ENCODE measurements around the gene CPVL.

CPVL gene

GRCh38 chr7:28980451-28981160, 165.7 kb downstream of the CPVL start:
- in situ Hi-C loops (cut with MboI; ENCODE audit: low sequenced_read_pairs): no loop called here

GRCh38 chr7:28979776-28980175, 166.6 kb downstream of the CPVL start:
- in situ Hi-C loops (cut with MboI; ENCODE audit: low sequenced_read_pairs): no loop called here

- in situ Hi-C loops (cut with MboI; ENCODE audit: low sequenced_read_pairs): no loop called here
Measured at GRCh38 chr7:28977881-28978280, 168.5 kb downstream of the CPVL start.

GRCh38 chr7:28976022-28976421, 170.3 kb downstream of the CPVL start:
- in situ Hi-C loops (cut with MboI; ENCODE audit: low sequenced_read_pairs): no loop called here

- in situ Hi-C loops (cut with MboI; ENCODE audit: low sequenced_read_pairs): no loop called here
Measured at GRCh38 chr7:28973591-28973990, 172.7 kb downstream of the CPVL start.

- in situ Hi-C loops (cut with MboI; ENCODE audit: low sequenced_read_pairs): no loop called here
Measured at GRCh38 chr7:28964056-28964455, 182.3 kb downstream of the CPVL start.

- in situ Hi-C loops (cut with MboI; ENCODE audit: low sequenced_read_pairs): no loop called here
Measured at GRCh38 chr7:28961972-28962371, 184.4 kb downstream of the CPVL start.

GRCh38 chr7:28960071-28960840, 186.1 kb downstream of the CPVL start:
- in situ Hi-C loops (cut with MboI; ENCODE audit: low sequenced_read_pairs): no loop called here

- in situ Hi-C loops (cut with MboI; ENCODE audit: low sequenced_read_pairs): no loop called here
Measured at GRCh38 chr7:28958980-28959347, 187.4 kb downstream of the CPVL start.

GRCh38 chr7:28958235-28958979, 187.9 kb downstream of the CPVL start, which contains the start of gene TRIL:
TSS of gene TRIL (minus strand) at chr7:28958330. CDS start at chr7:28958046, 284 bp downstream.
- in situ Hi-C loops (cut with MboI; ENCODE audit: low sequenced_read_pairs): no loop called here

- in situ Hi-C loops (cut with MboI; ENCODE audit: low sequenced_read_pairs): no loop called here
Measured at GRCh38 chr7:28957751-28958234, 188.5 kb downstream of the CPVL start.

GRCh38 chr7:28957064-28957750, 189.1 kb downstream of the CPVL start:
- in situ Hi-C loops (cut with MboI; ENCODE audit: low sequenced_read_pairs): no loop called here

- in situ Hi-C loops (cut with MboI; ENCODE audit: low sequenced_read_pairs): no loop called here
Measured at GRCh38 chr7:28956608-28957063, 189.7 kb downstream of the CPVL start.

GRCh38 chr7:28955718-28956607, 190.4 kb downstream of the CPVL start:
- in situ Hi-C loops (cut with MboI; ENCODE audit: low sequenced_read_pairs): no loop called here

- in situ Hi-C loops (cut with MboI; ENCODE audit: low sequenced_read_pairs): no loop called here
Measured at GRCh38 chr7:28955356-28955717, 191.0 kb downstream of the CPVL start.

GRCh38 chr7:28954946-28955345, 191.4 kb downstream of the CPVL start:
- in situ Hi-C loops (cut with MboI; ENCODE audit: low sequenced_read_pairs): no loop called here

- in situ Hi-C loops (cut with MboI; ENCODE audit: low sequenced_read_pairs): no loop called here
Measured at GRCh38 chr7:28954471-28954870, 191.9 kb downstream of the CPVL start.

GRCh38 chr7:28953633-28954032, 192.7 kb downstream of the CPVL start:
- in situ Hi-C loops (cut with MboI; ENCODE audit: low sequenced_read_pairs): no loop called here
